ENCODE data around the gene CYTH3.
A peak's percentile ranks its signal among the peaks of the same experiment; 100 is the strongest.
"Not testable (repeated sequence)": the region's sequence is repeated elsewhere in the genome, so short reads cannot be mapped to it uniquely, and the experiment has no call there.

CYTH3 gene

GRCh38 chr7:6227294-6227846 lies 45.1 kb downstream of the CYTH3 start:
- TF ChIP-seq, protein P1, sequence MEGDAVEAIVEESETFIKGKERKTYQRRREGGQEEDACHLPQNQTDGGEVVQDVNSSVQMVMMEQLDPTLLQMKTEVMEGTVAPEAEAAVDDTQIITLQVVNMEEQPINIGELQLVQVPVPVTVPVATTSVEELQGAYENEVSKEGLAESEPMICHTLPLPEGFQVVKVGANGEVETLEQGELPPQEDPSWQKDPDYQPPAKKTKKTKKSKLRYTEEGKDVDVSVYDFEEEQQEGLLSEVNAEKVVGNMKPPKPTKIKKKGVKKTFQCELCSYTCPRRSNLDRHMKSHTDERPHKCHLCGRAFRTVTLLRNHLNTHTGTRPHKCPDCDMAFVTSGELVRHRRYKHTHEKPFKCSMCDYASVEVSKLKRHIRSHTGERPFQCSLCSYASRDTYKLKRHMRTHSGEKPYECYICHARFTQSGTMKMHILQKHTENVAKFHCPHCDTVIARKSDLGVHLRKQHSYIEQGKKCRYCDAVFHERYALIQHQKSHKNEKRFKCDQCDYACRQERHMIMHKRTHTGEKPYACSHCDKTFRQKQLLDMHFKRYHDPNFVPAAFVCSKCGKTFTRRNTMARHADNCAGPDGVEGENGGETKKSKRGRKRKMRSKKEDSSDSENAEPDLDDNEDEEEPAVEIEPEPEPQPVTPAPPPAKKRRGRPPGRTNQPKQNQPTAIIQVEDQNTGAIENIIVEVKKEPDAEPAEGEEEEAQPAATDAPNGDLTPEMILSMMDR (conservative IDR thresholded peaks at IDR 0.05; ENCODE audit: control insufficient read depth, insufficient read depth, low read depth, low read length), result no peak
- DNase-seq (ENCODE audit: low read depth), result peak; percentile 79
- no peak overlapping the region for H3K4me3 ChIP-seq (ENCODE audit: control insufficient read depth, low read depth, low read length)

GRCh38 chr7:6226194-6226799 lies 46.1 kb downstream of the CYTH3 start:
- peak; percentile 83 for DNase-seq (ENCODE audit: low read depth)
- no peak overlapping the region for H3K4me3 ChIP-seq (ENCODE audit: control insufficient read depth, low read depth, low read length)
- TF ChIP-seq, protein P1 (conservative IDR thresholded peaks at IDR 0.05; ENCODE audit: control insufficient read depth, insufficient read depth, low read depth, low read length), result no peak

DNA sequence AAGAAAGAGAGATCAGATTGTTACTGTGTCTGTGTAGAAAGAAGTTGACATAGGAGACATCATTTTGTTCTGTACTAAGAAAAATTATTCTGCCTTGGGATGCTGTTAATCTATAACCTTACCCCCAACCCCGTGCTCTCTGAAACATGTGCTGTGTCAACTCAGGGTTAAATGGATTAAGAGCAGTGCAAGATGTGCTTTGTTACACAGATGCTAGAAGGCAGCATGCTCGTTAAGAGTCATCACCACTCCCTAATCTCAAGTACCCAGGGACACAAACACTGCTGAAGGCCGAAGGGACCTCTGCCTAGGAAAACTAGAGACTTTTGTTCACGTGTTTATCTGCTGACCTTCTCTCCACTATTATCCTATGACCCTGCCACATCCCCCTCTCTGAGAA lies 49.0 kb downstream of the CYTH3 start:
- DNase-seq (ENCODE audit: low read depth); H3K4me3 ChIP-seq (ENCODE audit: control insufficient read depth, low read depth, low read length): not testable (repeated sequence)

- not testable (repeated sequence) for DNase-seq (ENCODE audit: low read depth); H3K4me3 ChIP-seq (ENCODE audit: control insufficient read depth, low read depth, low read length)
These were observed 49.4 kb downstream of the CYTH3 start for GRCh38 chr7:6223010-6223409.

DNA sequence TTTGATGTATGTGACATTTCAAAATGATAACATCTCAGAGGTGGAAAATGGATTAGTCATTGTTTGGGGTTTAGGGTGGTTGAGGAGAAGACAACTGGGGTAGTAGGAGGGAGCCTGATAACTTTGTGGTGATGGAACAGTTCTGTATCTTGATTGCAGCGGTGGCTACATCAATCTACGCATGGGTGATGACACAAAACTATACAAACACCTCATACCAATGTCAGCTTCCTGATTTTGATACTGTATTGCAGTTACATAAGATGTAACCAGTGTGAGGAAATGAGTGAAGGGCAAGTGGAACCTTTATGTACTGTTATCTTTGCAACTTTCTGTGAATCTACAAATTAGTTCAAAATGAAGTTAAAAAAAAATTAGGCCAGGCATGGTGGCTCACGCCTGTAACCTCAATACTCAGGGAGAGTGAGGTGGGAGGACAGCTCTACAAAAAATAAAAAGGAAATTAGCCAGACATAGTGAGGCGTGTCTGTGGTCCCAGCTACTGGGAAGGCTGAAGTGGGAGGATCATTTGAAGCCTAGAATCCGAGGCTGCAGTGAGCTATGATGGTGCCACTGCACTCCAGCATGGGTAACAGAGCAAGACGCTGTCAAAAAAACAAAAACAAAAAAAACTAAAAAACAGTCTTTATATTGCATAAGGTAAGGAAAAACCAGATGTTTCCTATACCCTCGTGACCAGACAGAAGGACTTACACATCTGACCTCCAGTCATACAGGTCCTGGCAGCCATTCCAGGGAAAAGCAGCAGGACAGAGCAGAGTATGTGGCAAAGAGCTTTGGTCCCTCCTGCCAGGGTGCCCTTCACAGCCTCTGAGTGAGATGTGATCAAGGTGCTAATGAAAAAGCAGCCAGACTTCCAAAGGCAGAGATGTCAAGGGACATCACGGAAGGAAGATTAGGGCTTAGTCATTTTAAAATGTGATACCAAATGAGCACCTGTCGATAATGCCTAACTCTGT lies 50.8 kb downstream of the CYTH3 start:
- TF ChIP-seq, protein P1 (conservative IDR thresholded peaks at IDR 0.05; ENCODE audit: control insufficient read depth, insufficient read depth, low read depth, low read length), result no peak
- DNase-seq (ENCODE audit: low read depth), result peak; percentile 32

GRCh38 chr7:6218329-6218728 lies 54.1 kb downstream of the CYTH3 start:
- TF ChIP-seq, protein P1 (conservative IDR thresholded peaks at IDR 0.05; ENCODE audit: control insufficient read depth, insufficient read depth, low read depth, low read length), result no peak
- DNase-seq (ENCODE audit: low read depth), result no peak
- H3K4me3 ChIP-seq (ENCODE audit: control insufficient read depth, low read depth, low read length), result no peak overlapping the region

More for the DNA sequence above, 50.8 kb downstream of the CYTH3 start:
- no peak overlapping the region for H3K4me3 ChIP-seq (ENCODE audit: control insufficient read depth, low read depth, low read length)

DNA sequence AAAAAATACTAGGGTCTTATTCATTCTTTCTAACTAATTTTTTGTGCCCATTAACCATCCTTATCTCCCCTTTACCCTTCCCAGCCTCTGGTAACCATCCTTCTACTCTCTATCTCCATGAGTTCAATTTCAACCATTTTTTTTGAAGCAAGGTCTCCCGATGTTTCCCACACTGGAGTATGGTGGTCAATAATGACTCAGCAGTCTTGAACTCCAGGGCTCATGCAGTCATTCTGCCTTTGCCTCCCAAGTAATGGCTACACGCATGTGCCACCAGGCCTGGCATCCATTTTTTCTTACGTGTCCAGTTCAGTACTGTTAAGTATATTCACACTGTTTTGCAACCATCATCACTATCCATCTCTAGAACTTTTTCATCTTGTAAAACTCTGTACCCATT lies 60.4 kb downstream of the CYTH3 start:
- TF ChIP-seq, protein P1 (conservative IDR thresholded peaks at IDR 0.05; ENCODE audit: control insufficient read depth, insufficient read depth, low read depth, low read length), result no peak
- peak; percentile 21 for DNase-seq (ENCODE audit: low read depth)
- H3K4me3 ChIP-seq (ENCODE audit: control insufficient read depth, low read depth, low read length), result no peak overlapping the region
